WTC11 (cell line): ENCODE data around the gene NRSN2. TPM values are rescaled to one million over a fixed set of nuclear protein-coding genes. Genes with fewer than 3 reads are reported as not detected.

Experiments
- ATAC-seq: fragments of 200-7000 bp; cut with Tn5 transposase; 2 replicates; pipeline ENCODE4 v1.10.0; 2021; ENCODE audit warnings: mild to moderate bottlenecking, moderate library complexity
- CTCF ChIA-PET: fragments of 300-600 bp; sonication (Branson Sonifier 250); formaldehyde crosslinking; loops from one replicate; lab custom pipeline; 2021; ENCODE audit warnings: antibody characterized with exemption; lab: Charles Lee
- POLR2A ChIA-PET: fragments of 350-600 bp; sonication (Branson Sonifier 250); formaldehyde crosslinking; loops from one replicate; lab custom pipeline; 2021; ENCODE audit warnings: antibody characterized with exemption; lab: Charles Lee
- DNase-seq: peaks from one replicate; pipeline ENCODE4 v3.0.0; 2021; ENCODE audit warnings: low spot score
- H3K27ac Mint-ChIP-seq: 2 replicates; pipeline ENCODE4 v1.8.0; 2021; ENCODE audit warnings: mixed read lengths
- H3K27me3 Mint-ChIP-seq: 2 replicates; pipeline ENCODE4 v1.8.0; 2021; ENCODE audit warnings: low read depth, mild to moderate bottlenecking, moderate library complexity, mixed read lengths
- H3K36me3 Mint-ChIP-seq: 2 replicates; pipeline ENCODE4 v1.8.0; 2021; ENCODE audit warnings: mixed read lengths
- H3K4me1 Mint-ChIP-seq: 2 replicates; pipeline ENCODE4 v1.8.0; 2022; ENCODE audit warnings: mixed read lengths
- H3K4me3 Mint-ChIP-seq: 2 replicates; pipeline ENCODE4 v1.8.0; 2021; ENCODE audit warnings: mild to moderate bottlenecking, moderate library complexity, mixed read lengths
- H3K9me3 Mint-ChIP-seq: 2 replicates; pipeline ENCODE4 v1.8.0; 2021; ENCODE audit warnings: mixed read lengths
- CBFB ChIP-seq: sonication (generic); formaldehyde crosslinking; IDR thresholded peaks from 2 replicates; pipeline ENCODE4 v1.8.1; 2022; ENCODE audit warnings: mild to moderate bottlenecking, low read depth, missing genetic modification reagents
- CREM ChIP-seq: sonication (generic); formaldehyde crosslinking; IDR thresholded peaks from 2 replicates; pipeline ENCODE4 v1.8.1; 2022; ENCODE audit warnings: mild to moderate bottlenecking, missing genetic modification reagents, moderate library complexity
- ELF4 ChIP-seq: sonication (generic); formaldehyde crosslinking; IDR thresholded peaks from 2 replicates; pipeline ENCODE4 v1.8.1; 2022; ENCODE audit warnings: low read depth, mild to moderate bottlenecking, moderate library complexity, missing genetic modification reagents
- ESRRA ChIP-seq: sonication (generic); formaldehyde crosslinking; IDR thresholded peaks from 2 replicates; pipeline ENCODE4 v1.8.1; 2022; ENCODE audit warnings: mild to moderate bottlenecking, missing genetic modification reagents, borderline replicate concordance
- JAZF1 ChIP-seq: fragments of 250-450 bp; sonication (Bioruptor Pico); IDR thresholded peaks from 2 replicates; pipeline ENCODE4 v1.9.0; 2021; ENCODE audit warnings: moderate library complexity, mild to moderate bottlenecking, inconsistent platforms
- NFYB ChIP-seq: sonication (generic); formaldehyde crosslinking; conservative IDR thresholded peaks from 2 replicates; pipeline ENCODE4 v1.8.0; 2022; ENCODE audit warnings: low read depth, missing genetic modification reagents
- NR1H2 ChIP-seq: sonication (generic); formaldehyde crosslinking; IDR thresholded peaks from 2 replicates; pipeline ENCODE4 v1.9.0; 2021; ENCODE audit warnings: mild to moderate bottlenecking, moderate library complexity, missing genetic modification reagents
- RORB ChIP-seq: fragments of 250-450 bp; sonication (Bioruptor Pico); IDR thresholded peaks from 2 replicates; pipeline ENCODE4 v1.9.0; 2021; ENCODE audit warnings: mild to moderate bottlenecking
- TEAD1 ChIP-seq: sonication (generic); formaldehyde crosslinking; IDR thresholded peaks from 2 replicates; pipeline ENCODE4 v1.8.0; 2022; ENCODE audit warnings: mild to moderate bottlenecking, missing genetic modification reagents
- TEAD4 ChIP-seq: sonication (generic); formaldehyde crosslinking; IDR thresholded peaks from 2 replicates; pipeline ENCODE4 v1.8.0; 2022; ENCODE audit warnings: mild to moderate bottlenecking, missing genetic modification reagents
- ZNF232 ChIP-seq: sonication (generic); formaldehyde crosslinking; IDR thresholded peaks from 2 replicates; pipeline ENCODE4 v1.8.0; 2022; ENCODE audit warnings: mild to moderate bottlenecking, missing genetic modification reagents
- ZNF263 ChIP-seq: sonication (generic); formaldehyde crosslinking; IDR thresholded peaks from 2 replicates; pipeline ENCODE4 v1.8.1; 2022; ENCODE audit warnings: low read depth, mild to moderate bottlenecking, moderate library complexity, missing genetic modification reagents
- ZNF396 ChIP-seq: fragments of 250-450 bp; sonication (Bioruptor Pico); IDR thresholded peaks from 2 replicates; pipeline ENCODE4 v1.8.0; 2021; ENCODE audit warnings: mild to moderate bottlenecking, moderate library complexity, borderline replicate concordance
- ZNF423 ChIP-seq: fragments of 250-450 bp; sonication (Bioruptor Pico); IDR thresholded peaks from 2 replicates; pipeline ENCODE4 v2.1.2; 2022; ENCODE audit warnings: mild to moderate bottlenecking, moderate library complexity
- total RNA-seq: library from RNA; stranded (reverse); gene quantifications from 3 replicates; pipeline ENCODE4 v1.2.3, GENCODE V29; 2021
- TF ChIP-seq, protein P1 (sequence below): fragments of 250-450 bp; sonication (Bioruptor Pico); IDR thresholded peaks from 2 replicates; pipeline ENCODE4 v1.9.0; 2021; ENCODE audit warnings: mild to moderate bottlenecking
- TF ChIP-seq, protein P2 (sequence below): sonication (generic); formaldehyde crosslinking; IDR thresholded peaks from 2 replicates; pipeline ENCODE4 v1.8.1; 2023; ENCODE audit warnings: mild to moderate bottlenecking, missing genetic modification reagents, borderline replicate concordance
- TF ChIP-seq, protein P3 (sequence below): fragments of 250-450 bp; sonication (Bioruptor Pico); IDR thresholded peaks from 2 replicates; pipeline ENCODE4 v1.9.0; 2021; ENCODE audit warnings: moderate library complexity, mild to moderate bottlenecking, inconsistent platforms, borderline replicate concordance
- TF ChIP-seq, protein P4 (sequence below): sonication (generic); formaldehyde crosslinking; IDR thresholded peaks from 2 replicates; pipeline ENCODE4 v1.8.0; 2022; ENCODE audit warnings: mild to moderate bottlenecking, missing genetic modification reagents
- TF ChIP-seq, protein P5 (sequence below): sonication (generic); formaldehyde crosslinking; conservative IDR thresholded peaks from 2 replicates; pipeline ENCODE4 v1.8.1; 2023; ENCODE audit warnings: mild to moderate bottlenecking, low read depth, missing genetic modification reagents, moderate library complexity
- TF ChIP-seq, protein P6 (sequence below): fragments of 250-450 bp; sonication (Bioruptor Pico); IDR thresholded peaks from 2 replicates; pipeline ENCODE4 v2.1.2; 2022; ENCODE audit warnings: mild to moderate bottlenecking, moderate library complexity
- TF ChIP-seq, protein P7 (sequence below): sonication (generic); formaldehyde crosslinking; IDR thresholded peaks from 2 replicates; pipeline ENCODE4 v1.8.0; 2022; ENCODE audit warnings: missing genetic modification reagents

NRSN2 gene
- total RNA-seq, 1 experiment from 2014 or later = 23.0 TPM

DNA sequence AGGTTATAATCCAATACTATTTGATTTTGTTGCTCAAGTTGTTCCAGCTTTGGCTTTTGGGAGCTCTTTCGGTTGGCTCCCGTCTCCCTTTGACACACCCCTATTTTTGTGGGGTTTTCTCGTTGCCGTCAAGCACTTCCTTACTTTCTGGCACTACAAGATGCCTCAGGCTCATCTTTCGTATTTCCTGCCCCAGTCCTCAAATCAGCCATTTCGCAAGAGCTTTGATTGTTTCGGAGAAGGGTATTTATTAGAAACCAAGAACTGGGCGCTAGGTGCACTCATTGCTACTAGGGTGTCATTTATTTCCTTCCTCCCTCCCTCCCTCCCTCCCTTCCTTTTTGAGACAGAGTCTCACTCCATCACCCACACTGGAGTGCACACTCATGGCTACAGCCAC lies 34.8 kb upstream of the NRSN2 start:
- Mint-ChIP-seq H3K36me3 (no peaks in the 10 kb centered on the region), H3K27ac (no peak overlapping the region), H3K27me3 (no peaks in the 10 kb centered on the region), H3K4me1 (peaks cover 28% of the 10 kb centered on the region), H3K9me3 (no peaks in the 10 kb centered on the region), H3K4me3 (no peak overlapping the region)
- TF ChIP-seq ZNF232 (CRISPR knock-in tag) (no peak), ZNF396 (no peak), CREM (CRISPR knock-in tag) (no peak), JAZF1 (no peak), ELF4 (no peak), TEAD1 (no peak), ZNF263 (CRISPR knock-in tag) (no peak)
- TF ChIP-seq, protein P1, sequence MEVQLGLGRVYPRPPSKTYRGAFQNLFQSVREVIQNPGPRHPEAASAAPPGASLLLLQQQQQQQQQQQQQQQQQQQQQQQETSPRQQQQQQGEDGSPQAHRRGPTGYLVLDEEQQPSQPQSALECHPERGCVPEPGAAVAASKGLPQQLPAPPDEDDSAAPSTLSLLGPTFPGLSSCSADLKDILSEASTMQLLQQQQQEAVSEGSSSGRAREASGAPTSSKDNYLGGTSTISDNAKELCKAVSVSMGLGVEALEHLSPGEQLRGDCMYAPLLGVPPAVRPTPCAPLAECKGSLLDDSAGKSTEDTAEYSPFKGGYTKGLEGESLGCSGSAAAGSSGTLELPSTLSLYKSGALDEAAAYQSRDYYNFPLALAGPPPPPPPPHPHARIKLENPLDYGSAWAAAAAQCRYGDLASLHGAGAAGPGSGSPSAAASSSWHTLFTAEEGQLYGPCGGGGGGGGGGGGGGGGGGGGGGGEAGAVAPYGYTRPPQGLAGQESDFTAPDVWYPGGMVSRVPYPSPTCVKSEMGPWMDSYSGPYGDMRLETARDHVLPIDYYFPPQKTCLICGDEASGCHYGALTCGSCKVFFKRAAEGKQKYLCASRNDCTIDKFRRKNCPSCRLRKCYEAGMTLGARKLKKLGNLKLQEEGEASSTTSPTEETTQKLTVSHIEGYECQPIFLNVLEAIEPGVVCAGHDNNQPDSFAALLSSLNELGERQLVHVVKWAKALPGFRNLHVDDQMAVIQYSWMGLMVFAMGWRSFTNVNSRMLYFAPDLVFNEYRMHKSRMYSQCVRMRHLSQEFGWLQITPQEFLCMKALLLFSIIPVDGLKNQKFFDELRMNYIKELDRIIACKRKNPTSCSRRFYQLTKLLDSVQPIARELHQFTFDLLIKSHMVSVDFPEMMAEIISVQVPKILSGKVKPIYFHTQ (CRISPR knock-in tag) = no peak
- TF ChIP-seq, protein P2, sequence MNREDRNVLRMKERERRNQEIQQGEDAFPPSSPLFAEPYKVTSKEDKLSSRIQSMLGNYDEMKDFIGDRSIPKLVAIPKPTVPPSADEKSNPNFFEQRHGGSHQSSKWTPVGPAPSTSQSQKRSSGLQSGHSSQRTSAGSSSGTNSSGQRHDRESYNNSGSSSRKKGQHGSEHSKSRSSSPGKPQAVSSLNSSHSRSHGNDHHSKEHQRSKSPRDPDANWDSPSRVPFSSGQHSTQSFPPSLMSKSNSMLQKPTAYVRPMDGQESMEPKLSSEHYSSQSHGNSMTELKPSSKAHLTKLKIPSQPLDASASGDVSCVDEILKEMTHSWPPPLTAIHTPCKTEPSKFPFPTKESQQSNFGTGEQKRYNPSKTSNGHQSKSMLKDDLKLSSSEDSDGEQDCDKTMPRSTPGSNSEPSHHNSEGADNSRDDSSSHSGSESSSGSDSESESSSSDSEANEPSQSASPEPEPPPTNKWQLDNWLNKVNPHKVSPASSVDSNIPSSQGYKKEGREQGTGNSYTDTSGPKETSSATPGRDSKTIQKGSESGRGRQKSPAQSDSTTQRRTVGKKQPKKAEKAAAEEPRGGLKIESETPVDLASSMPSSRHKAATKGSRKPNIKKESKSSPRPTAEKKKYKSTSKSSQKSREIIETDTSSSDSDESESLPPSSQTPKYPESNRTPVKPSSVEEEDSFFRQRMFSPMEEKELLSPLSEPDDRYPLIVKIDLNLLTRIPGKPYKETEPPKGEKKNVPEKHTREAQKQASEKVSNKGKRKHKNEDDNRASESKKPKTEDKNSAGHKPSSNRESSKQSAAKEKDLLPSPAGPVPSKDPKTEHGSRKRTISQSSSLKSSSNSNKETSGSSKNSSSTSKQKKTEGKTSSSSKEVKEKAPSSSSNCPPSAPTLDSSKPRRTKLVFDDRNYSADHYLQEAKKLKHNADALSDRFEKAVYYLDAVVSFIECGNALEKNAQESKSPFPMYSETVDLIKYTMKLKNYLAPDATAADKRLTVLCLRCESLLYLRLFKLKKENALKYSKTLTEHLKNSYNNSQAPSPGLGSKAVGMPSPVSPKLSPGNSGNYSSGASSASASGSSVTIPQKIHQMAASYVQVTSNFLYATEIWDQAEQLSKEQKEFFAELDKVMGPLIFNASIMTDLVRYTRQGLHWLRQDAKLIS = no peak
- TF ChIP-seq, protein P3, sequence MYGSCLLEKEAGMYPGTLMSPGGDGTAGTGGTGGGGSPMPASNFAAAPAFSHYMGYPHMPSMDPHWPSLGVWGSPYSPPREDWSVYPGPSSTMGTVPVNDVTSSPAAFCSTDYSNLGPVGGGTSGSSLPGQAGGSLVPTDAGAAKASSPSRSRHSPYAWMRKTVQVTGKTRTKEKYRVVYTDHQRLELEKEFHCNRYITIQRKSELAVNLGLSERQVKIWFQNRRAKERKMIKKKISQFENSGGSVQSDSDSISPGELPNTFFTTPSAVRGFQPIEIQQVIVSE (CRISPR knock-in tag) = no peak
- CTCF ChIA-PET = interaction anchor here (1.0 to 5.3 kb wide), 4 partner anchors 12 to 42 kb away, joined by 4 to 35 read pairs (median 16); partner anchors contain the start of gene ZCCHC3
- DNase-seq (no peak), ATAC-seq (no peak)
- POLR2A ChIA-PET = interaction anchor here (0.9 kb wide), 1 partner anchor 12 kb away, joined by 4 read pairs; no protein-coding TSS in a partner anchor

DNA sequence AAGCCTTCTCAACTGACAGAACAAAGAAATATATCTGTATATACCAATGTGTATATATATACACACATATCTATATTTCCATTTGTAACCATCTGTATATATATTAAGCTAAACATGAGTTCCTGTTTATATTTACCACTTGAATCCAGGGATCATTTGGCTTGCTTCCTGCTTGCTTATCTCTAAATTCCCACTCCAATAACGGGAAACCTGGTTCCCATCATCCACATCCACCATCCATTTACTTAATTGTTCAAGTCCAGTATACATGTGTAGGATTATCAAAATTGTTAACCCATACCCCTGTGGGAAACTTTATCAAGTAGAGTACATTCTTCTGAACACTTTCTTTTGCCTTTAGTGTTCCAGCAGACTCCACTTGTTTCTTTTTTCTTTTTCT lies 34.0 kb upstream of the NRSN2 start:
- ChIA-PET CTCF (interaction anchor here (1.1 to 2.9 kb wide), 2 partner anchors 11 to 34 kb away, joined by 3 to 25 read pairs; no protein-coding TSS in a partner anchor), POLR2A (no interaction called here)
- H3K27ac Mint-ChIP-seq = no peak overlapping the region
- DNase-seq = no peak
- peaks cover 27% of the 10 kb centered on the region for H3K4me1 Mint-ChIP-seq
- H3K9me3 Mint-ChIP-seq = no peaks in the 10 kb centered on the region
- H3K27me3 Mint-ChIP-seq = no peaks in the 10 kb centered on the region
- no peak overlapping the region for H3K4me3 Mint-ChIP-seq
- ATAC-seq = no peak
- H3K36me3 Mint-ChIP-seq = no peaks in the 10 kb centered on the region
- TF ChIP-seq, protein P4, sequence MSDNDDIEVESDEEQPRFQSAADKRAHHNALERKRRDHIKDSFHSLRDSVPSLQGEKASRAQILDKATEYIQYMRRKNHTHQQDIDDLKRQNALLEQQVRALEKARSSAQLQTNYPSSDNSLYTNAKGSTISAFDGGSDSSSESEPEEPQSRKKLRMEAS (CRISPR knock-in tag) = no peak
- TF ChIP-seq, protein P5, sequence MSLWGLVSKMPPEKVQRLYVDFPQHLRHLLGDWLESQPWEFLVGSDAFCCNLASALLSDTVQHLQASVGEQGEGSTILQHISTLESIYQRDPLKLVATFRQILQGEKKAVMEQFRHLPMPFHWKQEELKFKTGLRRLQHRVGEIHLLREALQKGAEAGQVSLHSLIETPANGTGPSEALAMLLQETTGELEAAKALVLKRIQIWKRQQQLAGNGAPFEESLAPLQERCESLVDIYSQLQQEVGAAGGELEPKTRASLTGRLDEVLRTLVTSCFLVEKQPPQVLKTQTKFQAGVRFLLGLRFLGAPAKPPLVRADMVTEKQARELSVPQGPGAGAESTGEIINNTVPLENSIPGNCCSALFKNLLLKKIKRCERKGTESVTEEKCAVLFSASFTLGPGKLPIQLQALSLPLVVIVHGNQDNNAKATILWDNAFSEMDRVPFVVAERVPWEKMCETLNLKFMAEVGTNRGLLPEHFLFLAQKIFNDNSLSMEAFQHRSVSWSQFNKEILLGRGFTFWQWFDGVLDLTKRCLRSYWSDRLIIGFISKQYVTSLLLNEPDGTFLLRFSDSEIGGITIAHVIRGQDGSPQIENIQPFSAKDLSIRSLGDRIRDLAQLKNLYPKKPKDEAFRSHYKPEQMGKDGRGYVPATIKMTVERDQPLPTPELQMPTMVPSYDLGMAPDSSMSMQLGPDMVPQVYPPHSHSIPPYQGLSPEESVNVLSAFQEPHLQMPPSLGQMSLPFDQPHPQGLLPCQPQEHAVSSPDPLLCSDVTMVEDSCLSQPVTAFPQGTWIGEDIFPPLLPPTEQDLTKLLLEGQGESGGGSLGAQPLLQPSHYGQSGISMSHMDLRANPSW (CRISPR knock-in tag) = no peak
- no peak for TF ChIP-seq RORB (CRISPR knock-in tag)
- TF ChIP-seq, protein P6, sequence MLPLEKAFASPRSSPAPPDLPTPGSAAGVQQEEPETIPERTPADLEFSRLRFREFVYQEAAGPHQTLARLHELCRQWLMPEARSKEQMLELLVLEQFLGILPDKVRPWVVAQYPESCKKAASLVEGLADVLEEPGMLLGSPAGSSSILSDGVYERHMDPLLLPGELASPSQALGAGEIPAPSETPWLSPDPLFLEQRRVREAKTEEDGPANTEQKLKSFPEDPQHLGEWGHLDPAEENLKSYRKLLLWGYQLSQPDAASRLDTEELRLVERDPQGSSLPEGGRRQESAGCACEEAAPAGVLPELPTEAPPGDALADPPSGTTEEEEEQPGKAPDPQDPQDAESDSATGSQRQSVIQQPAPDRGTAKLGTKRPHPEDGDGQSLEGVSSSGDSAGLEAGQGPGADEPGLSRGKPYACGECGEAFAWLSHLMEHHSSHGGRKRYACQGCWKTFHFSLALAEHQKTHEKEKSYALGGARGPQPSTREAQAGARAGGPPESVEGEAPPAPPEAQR (CRISPR knock-in tag) = no peak
- no peak for TF ChIP-seq CBFB (CRISPR knock-in tag)
- no peak for TF ChIP-seq NFYB (CRISPR knock-in tag)
- TF ChIP-seq, protein P7, sequence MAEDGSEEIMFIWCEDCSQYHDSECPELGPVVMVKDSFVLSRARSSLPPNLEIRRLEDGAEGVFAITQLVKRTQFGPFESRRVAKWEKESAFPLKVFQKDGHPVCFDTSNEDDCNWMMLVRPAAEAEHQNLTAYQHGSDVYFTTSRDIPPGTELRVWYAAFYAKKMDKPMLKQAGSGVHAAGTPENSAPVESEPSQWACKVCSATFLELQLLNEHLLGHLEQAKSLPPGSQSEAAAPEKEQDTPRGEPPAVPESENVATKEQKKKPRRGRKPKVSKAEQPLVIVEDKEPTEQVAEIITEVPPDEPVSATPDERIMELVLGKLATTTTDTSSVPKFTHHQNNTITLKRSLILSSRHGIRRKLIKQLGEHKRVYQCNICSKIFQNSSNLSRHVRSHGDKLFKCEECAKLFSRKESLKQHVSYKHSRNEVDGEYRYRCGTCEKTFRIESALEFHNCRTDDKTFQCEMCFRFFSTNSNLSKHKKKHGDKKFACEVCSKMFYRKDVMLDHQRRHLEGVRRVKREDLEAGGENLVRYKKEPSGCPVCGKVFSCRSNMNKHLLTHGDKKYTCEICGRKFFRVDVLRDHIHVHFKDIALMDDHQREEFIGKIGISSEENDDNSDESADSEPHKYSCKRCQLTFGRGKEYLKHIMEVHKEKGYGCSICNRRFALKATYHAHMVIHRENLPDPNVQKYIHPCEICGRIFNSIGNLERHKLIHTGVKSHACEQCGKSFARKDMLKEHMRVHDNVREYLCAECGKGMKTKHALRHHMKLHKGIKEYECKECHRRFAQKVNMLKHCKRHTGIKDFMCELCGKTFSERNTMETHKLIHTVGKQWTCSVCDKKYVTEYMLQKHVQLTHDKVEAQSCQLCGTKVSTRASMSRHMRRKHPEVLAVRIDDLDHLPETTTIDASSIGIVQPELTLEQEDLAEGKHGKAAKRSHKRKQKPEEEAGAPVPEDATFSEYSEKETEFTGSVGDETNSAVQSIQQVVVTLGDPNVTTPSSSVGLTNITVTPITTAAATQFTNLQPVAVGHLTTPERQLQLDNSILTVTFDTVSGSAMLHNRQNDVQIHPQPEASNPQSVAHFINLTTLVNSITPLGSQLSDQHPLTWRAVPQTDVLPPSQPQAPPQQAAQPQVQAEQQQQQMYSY (CRISPR knock-in tag) = no peak
- no peak for TF ChIP-seq ZNF423
- no peak for TF ChIP-seq NR1H2
- no peak for TF ChIP-seq TEAD4 (CRISPR knock-in tag)
- no peak for TF ChIP-seq ESRRA (CRISPR knock-in tag)
